Kidney capillary endothelial cell (primary cell): ENCODE results near the gene CACNB2.

ENCODE experiments used
- DNase-seq: peaks from one replicate; pipeline ENCODE4 v3.0.0-alpha.2; 2018; ENCODE audit warnings: low spot score

CACNB2 gene

DNA sequence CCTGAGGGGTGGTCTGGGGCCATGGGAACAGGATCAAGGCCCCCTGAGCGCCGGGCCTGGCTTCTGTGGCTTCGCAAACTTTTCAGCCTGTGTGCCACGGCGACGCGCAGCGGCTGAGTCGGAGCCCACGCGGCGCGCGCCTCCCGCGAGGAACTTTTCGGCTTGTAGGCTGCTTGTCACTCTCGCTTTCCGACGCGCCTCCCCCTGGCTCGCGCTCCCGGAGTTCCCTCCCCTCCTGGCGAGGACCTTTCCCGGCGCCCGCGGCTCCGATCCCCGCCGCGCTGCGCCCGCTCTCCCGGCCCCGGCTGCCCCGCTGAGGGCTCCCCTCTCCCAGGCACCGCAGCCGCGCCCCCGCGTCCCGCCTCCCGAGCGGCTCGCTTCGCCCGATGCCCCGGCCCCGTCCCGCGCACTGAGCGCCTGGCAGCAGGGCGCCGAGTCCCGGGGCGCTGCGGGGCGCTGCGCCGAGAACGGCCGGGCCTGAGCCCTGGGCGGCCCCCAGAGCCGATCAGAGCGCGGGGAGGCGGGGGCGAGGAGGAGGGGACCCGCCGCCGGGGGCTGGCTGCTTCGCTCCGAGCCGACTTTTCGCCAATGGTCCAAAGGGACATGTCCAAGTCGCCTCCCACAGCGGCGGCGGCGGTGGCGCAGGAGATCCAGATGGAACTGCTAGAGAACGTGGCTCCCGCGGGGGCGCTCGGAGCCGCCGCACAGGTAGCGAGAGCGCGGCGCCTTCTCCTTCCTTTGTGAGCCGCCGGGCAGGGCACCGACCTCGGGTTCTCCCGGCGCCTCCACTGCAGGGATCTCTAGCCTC is at the start of gene CACNB2:
TSS of gene CACNB2 (plus strand) at position 276 of the 808 bp plus-strand sequence.
- DNase-seq, result no peak

DNA sequence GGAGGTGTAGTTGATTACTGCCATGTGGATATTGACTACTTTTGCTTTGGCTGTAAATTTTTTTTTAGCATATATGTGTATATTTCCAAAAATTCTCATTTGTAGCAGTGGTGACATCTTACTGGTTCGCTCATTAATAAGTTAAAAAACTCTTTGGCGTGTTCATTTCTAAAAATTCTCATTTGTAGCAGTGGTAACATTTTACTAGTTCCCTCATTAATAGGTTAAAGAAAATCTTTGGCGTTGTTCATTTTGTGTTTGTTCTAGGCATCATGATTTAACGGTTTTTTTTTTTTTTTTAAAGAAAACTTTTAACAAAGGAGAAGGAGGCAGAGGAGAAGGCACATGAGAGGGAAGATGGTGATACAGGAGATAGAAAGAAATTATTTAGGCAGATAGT is 45.9 kb upstream of the CACNB2 start:
- DNase-seq, result no peak

DNA sequence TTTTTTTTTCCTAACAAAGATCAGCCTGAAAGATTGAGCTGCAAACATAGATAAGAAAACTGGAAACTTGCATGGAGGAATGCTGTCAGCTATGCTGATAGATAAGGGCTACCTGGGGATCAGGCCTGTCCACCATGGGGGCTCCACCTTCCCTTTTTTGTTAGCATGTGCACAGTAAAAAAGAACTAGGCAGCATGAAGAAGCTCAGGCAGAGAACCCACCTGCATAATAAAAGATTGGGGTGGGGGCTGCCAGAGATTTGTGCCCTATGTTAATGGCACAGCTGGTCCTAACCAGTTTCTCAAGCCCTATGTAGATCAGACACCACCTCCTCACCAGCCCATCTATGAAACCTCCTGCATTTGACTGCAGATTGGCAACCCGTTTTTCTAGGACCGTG is 45.4 kb upstream of the CACNB2 start:
- DNase-seq, result no peak

DNA sequence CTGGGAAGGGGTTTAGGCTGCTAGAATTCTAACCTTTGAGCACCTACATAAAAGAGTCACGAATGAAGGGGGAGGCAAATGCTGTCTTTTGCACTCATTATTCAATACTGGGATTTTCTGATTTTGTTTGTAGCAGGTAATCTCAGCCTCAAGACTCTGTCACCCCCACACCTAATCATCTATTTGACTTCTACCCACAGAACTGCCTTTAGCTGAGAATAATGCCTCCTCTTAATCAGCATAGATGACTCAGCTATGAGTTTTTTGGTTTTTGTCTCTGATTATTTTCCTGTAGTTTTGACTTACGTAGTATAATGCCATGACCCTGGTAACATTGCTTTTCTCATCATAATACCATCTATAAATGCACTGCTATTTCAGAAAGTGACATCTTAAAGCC is 42.7 kb upstream of the CACNB2 start:
- DNase-seq, result peak; percentile 3

DNA sequence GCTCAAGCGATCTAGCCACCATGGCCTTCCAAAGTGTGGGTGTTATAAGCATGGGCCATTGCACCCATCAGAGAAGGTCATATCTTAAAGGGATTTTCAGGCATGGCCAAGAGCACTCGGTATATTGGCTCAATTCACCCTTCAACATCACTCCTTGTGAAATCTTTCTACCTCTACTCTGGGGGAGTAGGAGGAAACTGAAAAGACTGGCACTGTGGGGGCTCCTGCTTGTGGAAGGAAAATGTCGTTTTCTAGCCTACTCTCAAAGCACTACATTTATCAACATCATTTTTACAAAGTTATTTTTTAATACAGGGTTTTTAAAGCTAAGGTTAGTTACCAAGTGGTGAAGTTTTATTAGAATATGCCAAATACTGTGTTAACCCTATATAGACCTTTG is 42.0 kb upstream of the CACNB2 start:
- no peak for DNase-seq

DNA sequence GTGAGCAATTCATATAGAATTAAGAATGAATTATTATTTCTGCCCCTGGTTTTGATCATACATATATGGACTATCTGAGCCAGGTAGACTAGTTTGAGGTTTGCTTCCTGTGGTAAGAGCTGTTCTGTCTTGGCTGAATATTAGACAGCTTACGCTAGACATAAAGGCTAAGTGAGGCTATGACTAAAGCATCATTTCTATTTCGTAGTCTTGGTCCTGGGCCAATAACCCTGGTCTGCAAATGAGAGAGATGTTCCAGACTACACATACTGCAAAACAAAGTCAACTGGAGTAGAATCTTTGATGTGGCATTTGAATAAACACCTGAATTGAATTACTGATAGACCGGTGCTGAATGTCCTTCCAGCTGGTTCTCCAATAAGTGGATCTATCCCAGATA is 40.8 kb upstream of the CACNB2 start:
- DNase-seq, result no peak

DNA sequence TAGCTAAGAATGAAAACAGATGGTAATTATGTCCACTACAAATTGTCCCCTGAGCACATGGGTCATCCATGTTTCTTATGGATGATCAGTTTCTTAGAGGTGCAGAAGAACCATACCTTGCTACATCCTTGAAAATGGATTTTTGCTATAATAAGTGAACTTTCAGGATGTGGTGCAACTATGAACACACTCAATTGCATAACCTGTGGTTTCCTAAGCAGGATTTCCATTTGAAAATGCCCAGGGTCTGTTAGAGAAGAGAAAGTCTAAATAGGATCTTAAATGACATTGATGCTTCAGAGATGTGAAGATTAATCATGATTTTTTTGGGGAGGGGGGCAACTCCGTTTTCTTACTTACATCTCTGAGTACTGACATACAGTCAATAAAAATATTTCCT is 39.6 kb upstream of the CACNB2 start:
- DNase-seq, result no peak

DNA sequence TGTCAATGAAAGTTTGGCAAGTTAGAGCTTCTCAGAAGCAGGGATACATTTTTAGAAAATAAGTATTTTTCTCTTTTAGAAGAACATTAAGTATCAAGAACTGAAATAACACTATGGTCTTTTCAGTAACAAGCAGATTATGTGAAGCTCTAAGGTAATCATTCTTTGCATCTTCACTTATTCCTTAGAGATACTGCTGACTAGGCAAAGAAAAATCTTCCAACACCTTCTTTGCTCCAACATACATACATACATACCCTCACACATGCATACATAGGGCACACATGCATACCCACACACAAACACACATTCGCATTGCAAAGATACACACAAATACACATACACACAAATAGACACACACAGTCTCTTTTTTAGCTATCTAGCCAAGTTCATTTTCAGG is 37.8 kb upstream of the CACNB2 start:
- no peak for DNase-seq

DNA sequence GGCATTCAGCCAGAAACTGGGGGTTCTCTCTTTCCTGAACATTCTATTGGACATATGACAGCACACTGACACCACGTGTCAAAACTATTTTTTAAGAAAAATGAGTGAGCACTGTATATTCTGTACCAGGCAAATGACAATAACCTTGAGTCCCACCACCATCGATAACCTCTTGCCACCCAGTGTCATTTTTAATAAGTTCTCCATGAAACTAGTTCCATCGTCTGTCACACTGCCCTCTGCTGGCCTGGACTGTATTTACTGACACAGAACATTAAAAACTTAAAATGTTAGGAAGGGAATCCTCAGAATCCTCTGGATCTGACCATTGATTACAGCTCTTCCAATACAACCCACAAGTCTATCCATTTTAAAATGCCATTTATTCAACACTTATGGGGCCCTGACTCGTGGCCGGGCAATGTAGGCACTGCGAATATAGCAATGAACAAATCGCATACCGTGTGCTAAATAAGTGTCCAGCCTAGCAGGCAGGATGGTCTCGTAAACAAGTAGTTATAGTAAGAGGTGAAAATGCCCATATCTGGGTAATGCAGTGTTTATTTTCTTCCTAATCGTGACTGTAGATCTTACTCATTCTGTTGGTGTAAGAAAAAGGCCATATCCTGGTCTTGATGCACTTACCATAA is 35.9 kb upstream of the CACNB2 start:
- DNase-seq, result peak; percentile 30

DNA sequence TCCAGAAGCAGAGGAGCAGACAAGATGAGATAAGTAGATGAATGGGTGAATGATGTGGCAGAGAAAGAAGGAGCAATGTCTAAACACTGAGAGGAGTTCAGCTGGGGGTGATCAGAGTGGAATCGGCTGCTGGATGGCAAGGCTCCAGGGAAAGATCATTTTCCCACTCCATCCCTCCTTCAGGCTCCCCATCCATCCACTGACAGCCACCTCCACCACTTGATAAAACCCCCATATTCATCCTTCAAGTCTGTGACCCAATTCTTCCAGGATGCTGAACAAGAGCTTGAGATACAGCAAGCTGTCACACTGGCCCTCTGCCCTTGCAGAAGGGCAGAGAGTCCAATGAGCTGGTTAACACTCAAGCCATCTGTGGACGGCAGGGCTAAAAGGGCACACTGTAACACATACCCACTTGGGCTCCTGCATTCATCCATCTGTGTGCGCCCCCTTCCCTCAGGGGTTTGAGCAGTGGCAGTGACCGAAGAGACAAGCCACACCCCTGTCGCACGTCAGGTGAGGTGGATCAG is 30.8 kb upstream of the CACNB2 start:
- no peak for DNase-seq

DNA sequence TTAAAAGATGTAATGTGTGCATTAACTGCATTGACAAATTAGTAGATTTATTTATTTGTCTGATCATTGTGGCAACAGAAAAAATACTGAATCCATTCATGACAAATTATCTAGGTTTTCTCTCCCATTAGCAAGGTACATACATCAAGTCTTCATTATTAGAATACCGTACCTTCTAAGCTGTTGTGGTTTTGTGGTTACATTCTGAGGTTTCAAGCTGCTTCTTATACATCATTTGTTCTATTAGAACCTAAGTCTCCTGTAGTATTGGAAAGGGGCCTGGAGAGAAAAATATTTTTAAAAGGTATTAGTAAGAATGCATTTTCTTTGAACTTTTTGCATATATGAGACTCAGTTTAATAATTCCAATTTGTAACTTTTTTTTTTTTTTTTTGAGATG is 26.3 kb upstream of the CACNB2 start:
- DNase-seq, result no peak

DNA sequence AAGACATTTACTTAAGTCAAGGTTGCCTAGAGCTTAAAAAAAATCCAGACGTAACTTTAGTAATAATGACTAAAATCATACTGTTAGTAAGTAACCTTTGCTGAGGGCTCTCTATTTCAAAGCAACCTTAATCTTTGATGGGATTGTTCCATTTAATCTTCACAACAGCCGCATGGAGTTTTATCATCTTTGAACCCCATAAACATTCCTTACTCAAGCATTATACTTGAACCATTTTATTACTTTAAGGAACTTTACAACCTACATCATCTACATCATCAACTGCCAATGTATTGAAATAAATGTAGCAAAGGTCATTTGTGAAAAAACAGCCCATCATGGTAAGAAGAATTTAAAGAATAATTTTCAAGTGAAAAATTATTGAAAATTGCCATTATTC is 22.9 kb upstream of the CACNB2 start:
- DNase-seq, result no peak

DNA sequence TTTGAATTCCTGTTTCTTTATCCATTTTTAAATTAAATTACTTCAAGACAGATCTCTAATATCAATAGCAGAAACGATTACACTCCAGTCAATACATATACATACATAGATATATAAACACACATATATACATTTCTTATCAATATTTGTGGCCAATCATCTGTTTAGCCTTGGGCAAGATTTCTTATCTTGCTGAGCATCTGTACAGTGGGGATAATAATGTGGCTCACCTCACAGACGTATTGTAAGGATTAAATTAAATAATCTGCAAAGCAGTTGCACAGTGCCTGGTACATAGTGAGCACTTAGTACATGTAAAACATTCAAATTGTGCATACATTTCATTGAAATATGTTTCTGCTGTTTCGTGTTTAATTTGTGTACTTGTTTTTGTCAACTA is 17.5 kb upstream of the CACNB2 start:
- DNase-seq, result no peak

DNA sequence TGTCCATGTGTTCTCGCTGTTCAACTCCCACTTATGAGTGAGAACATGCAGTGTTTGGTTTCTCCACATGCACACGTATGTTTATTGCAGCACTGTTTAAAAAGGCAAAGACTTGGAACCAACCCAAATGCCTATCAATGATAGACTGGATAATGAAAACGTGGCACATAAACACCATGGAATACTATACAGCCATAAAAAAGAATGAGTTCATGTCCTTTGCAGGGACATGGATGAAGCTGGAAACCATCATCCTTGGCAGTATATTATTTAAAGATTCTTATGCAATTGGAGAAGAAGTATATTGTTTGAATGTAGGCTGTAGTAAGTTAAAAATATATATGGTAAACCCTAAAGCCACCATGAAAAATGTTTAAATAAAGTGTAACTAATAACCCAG is 7.2 kb upstream of the CACNB2 start:
- no peak for DNase-seq

DNA sequence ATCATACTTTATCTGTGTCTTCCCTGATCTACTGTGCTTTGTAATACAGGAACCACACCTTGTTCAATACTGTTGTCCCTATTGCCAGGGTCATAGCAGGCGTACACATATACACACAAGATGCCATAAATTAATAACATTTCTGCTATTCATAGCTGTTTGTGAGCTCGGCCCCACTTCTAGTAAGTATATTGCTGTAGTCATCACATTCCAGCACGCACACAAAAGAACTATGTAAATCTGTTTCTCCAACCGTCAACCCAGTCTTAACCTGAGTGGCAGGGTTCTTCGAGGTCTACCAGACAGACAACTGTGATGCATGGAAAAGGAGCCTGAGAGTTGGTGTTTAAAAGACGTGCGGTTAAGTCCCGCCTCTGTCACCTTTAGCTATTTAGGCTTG is 5.7 kb upstream of the CACNB2 start:
- no peak for DNase-seq

DNA sequence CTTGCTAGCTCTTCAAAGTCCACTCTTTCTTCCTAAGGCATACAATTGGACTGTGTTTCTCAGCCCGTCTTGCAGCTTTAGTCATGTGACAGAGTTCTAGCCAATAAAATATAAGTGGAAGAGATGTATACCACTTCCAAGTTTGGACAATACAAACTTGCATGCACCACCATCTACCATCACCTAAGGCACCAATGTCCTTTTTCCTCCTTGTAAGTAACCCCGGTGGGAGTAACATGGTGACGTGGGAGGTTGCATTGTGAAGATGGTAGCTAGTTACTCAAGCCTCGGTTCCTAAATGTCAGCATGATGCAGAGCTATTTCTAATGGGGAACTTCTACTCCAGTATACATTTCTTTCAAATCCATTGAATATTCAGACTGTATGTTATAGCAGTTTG is 5.3 kb upstream of the CACNB2 start:
- DNase-seq, result no peak

DNA sequence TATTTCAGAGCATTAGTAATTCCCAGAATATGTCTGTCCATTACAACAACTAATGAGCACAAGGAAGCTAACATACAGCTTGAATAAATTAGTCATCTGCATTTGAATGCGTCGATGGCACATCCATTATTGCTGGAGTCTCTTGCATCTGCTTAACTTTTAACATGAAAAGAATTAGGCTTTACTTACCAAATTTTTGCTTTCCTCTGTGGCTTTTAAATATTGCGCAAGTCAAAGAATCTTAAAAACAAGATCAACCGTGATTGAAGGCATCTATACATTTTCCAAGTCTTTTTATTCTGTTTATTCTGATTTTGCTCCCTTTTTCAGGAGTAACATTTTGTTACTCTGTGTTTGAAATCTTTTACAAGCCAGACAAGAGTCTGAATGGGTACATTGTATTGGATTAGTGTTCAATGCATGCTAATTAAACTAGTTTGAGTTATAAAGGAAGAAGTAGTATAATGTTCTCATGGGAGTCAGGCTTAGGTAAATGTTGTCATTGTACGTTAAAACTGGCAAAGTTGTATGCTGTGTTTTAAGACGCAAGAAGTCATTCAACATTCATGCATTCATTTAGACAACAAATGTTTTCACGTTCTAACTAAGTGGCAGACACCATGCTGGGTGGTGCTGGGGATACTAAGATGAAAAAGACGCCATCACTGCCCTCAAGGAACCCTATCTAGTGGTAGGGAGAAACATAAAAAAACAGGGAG is 4.0 kb upstream of the CACNB2 start:
- no peak for DNase-seq

DNA sequence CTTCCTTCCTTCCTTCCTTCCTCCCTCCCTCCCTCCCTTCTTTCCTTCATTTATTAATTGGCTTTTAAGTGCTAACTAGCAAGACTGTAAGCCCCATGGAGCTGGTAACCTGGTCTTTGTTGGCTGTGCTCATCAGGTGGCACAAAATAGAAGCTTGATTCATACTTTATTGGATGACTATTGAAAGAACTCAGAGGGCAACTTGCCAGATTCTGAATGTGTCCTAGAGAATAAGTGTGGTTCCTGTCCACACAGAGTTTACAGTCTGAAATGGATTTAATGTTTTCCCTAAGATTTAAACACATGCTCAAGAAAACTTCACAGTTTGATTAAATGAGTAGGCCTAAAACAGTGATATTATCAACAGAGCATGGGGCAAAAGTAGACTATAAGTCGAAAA is 3.1 kb upstream of the CACNB2 start:
- DNase-seq, result no peak

DNA sequence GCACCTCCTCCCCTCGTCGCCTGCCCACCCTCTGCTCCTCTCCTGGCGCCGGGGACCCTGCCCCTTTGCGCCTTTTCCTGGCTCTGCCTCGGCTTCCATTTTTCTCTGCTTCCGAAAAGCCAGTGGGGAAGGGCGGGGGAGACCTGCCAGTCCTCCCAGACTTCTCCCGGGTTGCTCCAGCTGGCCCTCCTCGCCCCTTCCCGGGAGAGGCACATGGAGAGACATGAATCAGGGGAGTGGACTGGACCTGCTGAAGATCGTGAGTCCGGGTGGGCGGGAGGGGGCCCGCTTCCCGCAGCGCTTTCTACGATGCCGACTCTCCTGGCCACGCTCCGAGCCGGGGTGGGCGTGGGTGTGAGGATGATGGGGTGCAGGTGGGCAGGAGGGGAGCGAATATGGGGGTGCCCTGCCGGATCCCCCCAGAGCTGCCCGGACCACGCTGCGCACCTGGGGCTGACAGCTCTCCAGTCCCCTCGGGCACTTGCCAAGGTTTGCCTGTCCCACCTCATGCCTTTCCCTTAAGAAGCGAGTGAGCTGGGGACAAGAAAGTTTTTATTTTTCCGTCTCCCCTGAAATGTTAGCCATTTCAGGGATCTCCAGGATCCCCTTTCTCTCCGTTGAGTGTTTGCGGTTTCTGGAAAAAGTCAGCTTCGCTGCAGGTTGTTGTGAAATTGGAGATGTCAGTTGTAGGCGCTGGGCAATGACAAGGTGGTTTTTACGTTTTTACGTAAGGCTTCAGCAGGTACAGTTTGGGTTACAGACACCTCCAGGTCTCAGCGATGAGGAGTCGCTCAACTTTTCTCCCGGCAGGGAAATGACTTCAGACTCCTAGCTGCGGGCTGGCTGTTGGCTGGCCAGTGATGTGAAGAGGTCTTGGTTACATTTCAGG is 977 bp downstream of the CACNB2 start:
- DNase-seq, result no peak

DNA sequence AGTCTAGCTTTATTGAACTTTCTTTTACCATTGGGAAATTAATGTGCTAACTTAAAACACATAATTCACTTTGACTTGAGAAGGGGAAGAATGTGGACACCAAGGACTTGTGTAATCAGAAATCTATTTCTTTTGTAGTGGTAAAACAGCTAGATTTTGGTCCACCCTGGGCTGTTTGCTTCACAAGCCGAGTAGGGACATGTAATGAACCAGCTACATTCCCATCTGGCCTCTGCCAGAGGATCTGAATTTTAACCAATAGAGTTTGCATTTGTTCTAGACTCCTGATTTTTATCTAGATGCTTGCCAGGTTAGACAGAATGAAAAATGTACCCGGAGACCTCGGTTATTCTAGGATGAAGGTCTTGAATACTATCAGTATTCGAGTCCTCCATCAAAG is 1.9 kb downstream of the CACNB2 start:
- no peak for DNase-seq

DNA sequence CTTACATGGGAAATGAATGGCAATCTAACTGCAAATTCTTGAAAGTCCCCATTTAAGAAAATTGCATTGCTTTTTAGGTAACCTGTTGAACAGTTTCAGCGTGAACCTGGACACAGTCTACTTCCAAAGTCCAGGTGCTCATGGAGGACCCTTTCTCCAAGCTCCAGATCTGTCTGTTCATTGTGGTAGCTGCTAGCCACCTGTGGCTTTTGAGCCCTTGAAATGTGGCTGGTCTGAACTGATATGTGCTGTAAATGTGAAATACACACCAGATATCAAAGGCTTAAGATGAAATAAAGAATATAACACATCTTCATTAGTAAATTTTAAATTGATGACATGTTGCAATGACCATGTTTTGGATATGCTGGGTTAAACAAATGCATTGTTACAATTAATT is 4.2 kb downstream of the CACNB2 start:
- no peak for DNase-seq

DNA sequence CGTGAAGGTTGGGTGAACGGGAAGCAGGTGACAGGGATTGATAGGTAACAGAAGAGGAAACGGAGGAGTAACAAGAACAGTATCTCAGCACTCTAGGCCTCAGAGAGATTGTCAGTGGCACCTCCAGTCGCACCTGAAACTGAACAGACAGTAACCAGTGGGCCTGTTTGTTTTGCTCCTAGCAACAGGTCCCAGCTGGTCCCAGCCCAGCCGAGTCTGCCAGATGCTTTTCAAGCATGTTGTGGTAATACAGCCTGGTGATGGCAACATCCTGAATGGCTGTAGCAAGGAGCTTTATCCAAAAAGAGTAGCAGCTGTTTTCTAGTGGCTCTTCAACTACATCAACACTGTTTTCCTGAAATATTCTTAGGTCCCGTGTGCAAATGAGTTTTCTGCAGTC is 4.7 kb downstream of the CACNB2 start:
- no peak for DNase-seq
